ENCODE data around the gene MOCS3. TPM values are rescaled to one million over a fixed set of nuclear protein-coding genes. Genes with fewer than 3 reads are reported as not detected.

MOCS3 gene
- total and polyA plus RNA-seq, 9 donors, result 3.0 to 5.6 (median 4.2) TPM

DNA sequence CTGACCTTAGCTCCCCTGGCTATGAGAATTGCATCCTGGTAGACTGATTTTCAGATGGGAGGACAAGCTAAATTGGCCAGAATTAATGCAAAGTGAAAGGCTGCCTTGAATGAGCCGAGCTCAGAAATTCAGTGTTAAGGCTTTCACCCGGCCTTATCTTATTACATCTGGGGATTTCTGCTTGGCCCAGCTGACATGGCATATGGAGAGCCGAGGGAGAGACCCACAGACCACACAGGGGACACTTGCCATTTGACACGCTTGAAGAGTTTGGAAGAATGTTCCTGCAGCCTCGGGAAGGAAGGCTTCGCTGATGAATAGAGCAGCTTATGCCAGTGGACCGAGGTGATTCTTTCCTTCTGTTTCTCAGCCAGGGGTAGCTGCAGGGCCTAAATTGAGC lies 9.0 kb downstream of the MOCS3 start:
- WGBS, 3 donors, result 31 to 35% (median 31%) methylated on average over 7 of the region's 7 CpGs
- no peak overlapping the region for H3K27ac ChIP-seq
- DNase-seq, result no peak
- H3K4me1 ChIP-seq (ENCODE audit: insufficient read depth), result no peaks in the 10 kb centered on the region
- H3K36me3 ChIP-seq, result no peaks in the 10 kb centered on the region
- no peaks in the 10 kb centered on the region for H3K27me3 ChIP-seq
- TF ChIP-seq POLR2A (IDR thresholded peaks at IDR 0.05) (no peak), EP300 (IDR thresholded peaks at IDR 0.05) (no peak)
- TF ChIP-seq, protein P1, sequence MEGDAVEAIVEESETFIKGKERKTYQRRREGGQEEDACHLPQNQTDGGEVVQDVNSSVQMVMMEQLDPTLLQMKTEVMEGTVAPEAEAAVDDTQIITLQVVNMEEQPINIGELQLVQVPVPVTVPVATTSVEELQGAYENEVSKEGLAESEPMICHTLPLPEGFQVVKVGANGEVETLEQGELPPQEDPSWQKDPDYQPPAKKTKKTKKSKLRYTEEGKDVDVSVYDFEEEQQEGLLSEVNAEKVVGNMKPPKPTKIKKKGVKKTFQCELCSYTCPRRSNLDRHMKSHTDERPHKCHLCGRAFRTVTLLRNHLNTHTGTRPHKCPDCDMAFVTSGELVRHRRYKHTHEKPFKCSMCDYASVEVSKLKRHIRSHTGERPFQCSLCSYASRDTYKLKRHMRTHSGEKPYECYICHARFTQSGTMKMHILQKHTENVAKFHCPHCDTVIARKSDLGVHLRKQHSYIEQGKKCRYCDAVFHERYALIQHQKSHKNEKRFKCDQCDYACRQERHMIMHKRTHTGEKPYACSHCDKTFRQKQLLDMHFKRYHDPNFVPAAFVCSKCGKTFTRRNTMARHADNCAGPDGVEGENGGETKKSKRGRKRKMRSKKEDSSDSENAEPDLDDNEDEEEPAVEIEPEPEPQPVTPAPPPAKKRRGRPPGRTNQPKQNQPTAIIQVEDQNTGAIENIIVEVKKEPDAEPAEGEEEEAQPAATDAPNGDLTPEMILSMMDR (IDR thresholded peaks at IDR 0.05), result no peak
- intact Hi-C loops (cut with DNase I), result no loop called here
- H3K9me3 ChIP-seq, result no peaks in the 10 kb centered on the region
- no peak overlapping the region for H3K4me3 ChIP-seq

DNA sequence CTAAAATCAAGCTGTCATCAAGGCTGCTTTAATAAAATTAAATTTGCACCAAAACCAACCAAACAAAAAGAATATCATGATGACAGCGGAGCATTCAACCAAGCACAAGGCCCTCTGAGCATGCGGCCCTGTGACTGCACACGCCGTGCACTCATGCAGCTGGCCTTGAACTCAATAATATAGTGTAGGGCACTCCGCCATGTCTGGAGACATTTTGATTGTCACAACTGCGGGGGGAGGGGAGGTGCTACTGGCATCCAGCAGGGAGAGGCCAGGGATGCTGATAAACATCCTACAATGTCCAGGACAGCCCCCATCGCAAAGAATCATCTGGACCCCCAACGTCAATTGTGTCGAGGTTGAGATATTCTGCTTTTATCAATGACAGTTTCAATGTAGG lies 9.7 kb downstream of the MOCS3 start:
- Histone ChIP-seq H3K27ac (no peak overlapping the region), H3K9me3 (no peaks in the 10 kb centered on the region), H3K4me3 (no peak overlapping the region), H3K4me1 (ENCODE audit: insufficient read depth) (no peaks in the 10 kb centered on the region), H3K36me3 (no peaks in the 10 kb centered on the region), H3K27me3 (no peaks in the 10 kb centered on the region)
- intact Hi-C loops (cut with DNase I), result no loop called here
- TF ChIP-seq EP300 (IDR thresholded peaks at IDR 0.05) (no peak), POLR2A (IDR thresholded peaks at IDR 0.05) (no peak)
- TF ChIP-seq, protein P1 (IDR thresholded peaks at IDR 0.05), result no peak
- DNase-seq, result no peak
- WGBS, 3 donors, result 65 to 75% (median 70%) methylated on average over 9 of the region's 9 CpGs

DNA sequence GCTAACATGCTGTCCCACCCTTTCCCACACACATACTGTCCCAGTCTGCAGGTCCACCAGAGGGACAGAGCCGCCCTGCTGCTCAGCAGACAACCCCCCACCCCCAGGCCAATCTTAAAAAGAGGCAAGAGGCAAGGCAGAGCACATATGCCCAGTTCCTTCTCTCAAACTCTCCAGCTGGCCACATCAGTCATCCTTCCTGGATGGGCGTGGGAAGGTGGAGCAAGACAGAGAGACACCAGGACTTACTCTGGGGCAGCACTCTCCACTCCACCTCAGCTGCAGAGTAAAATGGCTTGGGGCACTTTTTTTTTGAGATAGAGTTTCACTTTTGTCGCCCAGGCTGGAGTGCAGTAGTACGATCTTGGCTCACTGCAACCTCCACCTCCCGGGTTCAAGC lies 10.8 kb downstream of the MOCS3 start:
- TF ChIP-seq, protein P1 (IDR thresholded peaks at IDR 0.05), result no peak
- TF ChIP-seq EP300 (IDR thresholded peaks at IDR 0.05), result no peak
- TF ChIP-seq POLR2A (IDR thresholded peaks at IDR 0.05), result no peak
- H3K36me3 ChIP-seq, result no peaks in the 10 kb centered on the region
- intact Hi-C loops (cut with DNase I), result no loop called here
- no peaks in the 10 kb centered on the region for H3K9me3 ChIP-seq
- no peaks in the 10 kb centered on the region for H3K4me1 ChIP-seq (ENCODE audit: insufficient read depth)
- no peaks in the 10 kb centered on the region for H3K27me3 ChIP-seq
- 79 to 84% (median 83%) methylated on average over 5 of the region's 5 CpGs for WGBS, 3 donors
- H3K4me3 ChIP-seq, result no peak overlapping the region
- no peak overlapping the region for H3K27ac ChIP-seq
- no peak for DNase-seq

DNA sequence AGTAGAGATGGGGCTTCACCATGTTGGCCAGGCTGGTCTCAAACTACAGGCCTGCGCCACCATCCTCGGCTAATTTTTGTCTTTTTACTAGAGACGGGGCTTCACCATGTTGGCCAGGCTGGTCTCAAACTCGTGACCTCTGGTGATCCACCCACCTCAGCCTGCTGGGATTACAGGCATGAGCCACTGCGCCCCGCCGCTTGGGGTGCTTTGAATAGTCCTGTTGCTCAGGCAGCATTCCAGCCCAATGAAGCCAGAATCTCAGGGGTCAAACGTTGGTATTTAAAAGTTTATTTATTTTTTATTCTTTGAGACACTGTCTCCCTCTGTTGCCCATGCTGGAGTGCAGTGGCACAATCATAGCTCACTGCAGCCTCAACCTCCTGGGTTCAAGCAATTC lies 11.3 kb downstream of the MOCS3 start:
- Histone ChIP-seq H3K36me3 (no peaks in the 10 kb centered on the region), H3K4me3 (no peak overlapping the region), H3K9me3 (no peaks in the 10 kb centered on the region), H3K27ac (no peak overlapping the region), H3K27me3 (no peaks in the 10 kb centered on the region), H3K4me1 (ENCODE audit: insufficient read depth) (no peaks in the 10 kb centered on the region)
- no peak for DNase-seq
- TF ChIP-seq, protein P1 (IDR thresholded peaks at IDR 0.05), result no peak
- TF ChIP-seq EP300 (IDR thresholded peaks at IDR 0.05) (no peak), POLR2A (IDR thresholded peaks at IDR 0.05) (no peak)
- intact Hi-C loops (cut with DNase I), result no loop called here
- 60 to 75% (median 71%) methylated on average over 8 of the region's 8 CpGs for WGBS, 3 donors

Data from ovary (tissue), 9 donors.